K562 (cell line): ENCODE data around the gene TCAF1. TPM values are rescaled to one million over a fixed set of nuclear protein-coding genes. Genes with fewer than 3 reads are reported as not detected.
A peak's percentile ranks its signal among the peaks of the same experiment; 100 is the strongest.

Source experiments
- ATF1 ChIP-seq, 2 experiments: fragments of 450-650 bp in 1 of 2; IDR thresholded peaks; 2 replicates each; pipeline ENCODE4 v1.6.1; 2016; ENCODE audit warnings: missing compliant biosample characterization in 1 of 2, missing genetic modification characterization in 1 of 2
- BRCA1 ChIP-seq, 2 experiments: fragments of 450-650 bp in 1 of 2; sonication (generic) in 1 of 2; formaldehyde crosslinking in 1 of 2; IDR thresholded peaks; 2 replicates each; pipeline versions ENCODE4 v1.5.0 to v1.6.1; 2017 to 2020; ENCODE audit warnings: mild to moderate bottlenecking in 1 of 2, missing genetic modification reagents in 1 of 2
- CBX3 ChIP-seq, 2 experiments: IDR thresholded peaks; 1 replicate in 1 of 2; 2 replicates in 1 of 2; pipeline ENCODE4 v1.6.1; 2012; ENCODE audit warnings: inconsistent platforms in 2 of 2, low read length in 2 of 2, borderline replicate concordance in 1 of 2, control low read depth in 1 of 2
- GATA2 ChIP-seq: sonication (generic); formaldehyde crosslinking; IDR thresholded peaks from 2 replicates; pipeline ENCODE4 v1.4.0; 2020; ENCODE audit warnings: mild to moderate bottlenecking, missing genetic modification reagents
- HMG20A ChIP-seq: fragments of 450-650 bp; formaldehyde crosslinking; conservative IDR thresholded peaks from 2 replicates; pipeline ENCODE4 v1.4.0; 2020; ENCODE audit warnings: mild to moderate bottlenecking, mixed read lengths
- MAZ ChIP-seq, 2 experiments: fragments of 450-650 bp in 1 of 2; sonication (generic) in 1 of 2; formaldehyde crosslinking; IDR thresholded peaks in 1 of 2; conservative IDR thresholded peaks in 1 of 2; 2 replicates each; pipeline versions ENCODE4 v1.4.0 to v1.5.0; 2020; ENCODE audit warnings: mild to moderate bottlenecking in 1 of 2, missing genetic modification reagents in 1 of 2
- POLR2A ChIP-seq: fragments of 450-650 bp; conservative IDR thresholded peaks from 2 replicates; pipeline ENCODE4 v1.6.1; 2016
- POLR2B ChIP-seq: fragments of 450-650 bp; IDR thresholded peaks from 2 replicates; pipeline ENCODE4 v1.6.1; 2018; ENCODE audit warnings: low read depth; ENCODE audit not compliant: partially characterized antibody
- SLC30A9 ChIP-seq: fragments of 250-450 bp; sonication (Bioruptor Pico); IDR thresholded peaks from 2 replicates; pipeline ENCODE4 v1.8.0; 2022; ENCODE audit warnings: mild to moderate bottlenecking, moderate library complexity
- SMAD2 ChIP-seq: fragments of 150-350 bp; IDR thresholded peaks from 2 replicates; pipeline ENCODE4 v1.6.1; 2014; ENCODE audit warnings: low read depth, mild to moderate bottlenecking, low read length
- ZNF175 ChIP-seq: fragments of 200-800 bp; sonication (Bioruptor generic); IDR thresholded peaks from 2 replicates; pipeline ENCODE4 v1.6.1; 2016; ENCODE audit warnings: low read depth, mild to moderate bottlenecking, missing genetic modification characterization, missing compliant biosample characterization
- ZNF445 ChIP-seq: fragments of 250-450 bp; sonication (Bioruptor Pico); IDR thresholded peaks from 2 replicates; pipeline ENCODE4 v1.4.0; 2020; ENCODE audit warnings: low read depth, mild to moderate bottlenecking, moderate library complexity
- ZNF778 ChIP-seq: fragments of 450-650 bp; formaldehyde crosslinking; IDR thresholded peaks from 2 replicates; pipeline ENCODE4 v1.4.0; 2020; ENCODE audit warnings: mild to moderate bottlenecking, moderate library complexity
- polyA plus RNA-seq, 8 experiments: library from polyadenylated mRNA; depleted of rRNA in 4 of 8; stranded (reverse) in 5 of 8; unstranded in 3 of 8; fragments of >200 nt; fragmentation: Nextera tagmentation in 2 of 8; fragmentation: Illumina TruSeq in 1 of 8; extraction: Ambion mirVana in 2 of 8; extraction: Trizol in 1 of 8; gene quantifications; 2 replicates each; pipeline versions ENCODE4 v1.2.1 to v1.2.3, GENCODE V29; 2011 to 2014; ENCODE audit warnings: inconsistent platforms in 1 of 8, missing spikeins in 1 of 8
- total RNA-seq, 7 experiments: library from RNA; depleted of rRNA in 6 of 7; stranded (reverse); fragments of >200 nt in 6 of 7; fragmentation: Illumina TruSeq in 2 of 7; extraction: Trizol in 2 of 7; gene quantifications; 2 replicates each; pipeline versions ENCODE4 v1.2.1 to v1.2.3, GENCODE V29; 2011 to 2021; ENCODE audit warnings: low replicate concordance in 1 of 7
- TF ChIP-seq, protein P1 (sequence below): sonication (generic); formaldehyde crosslinking; IDR thresholded peaks from 2 replicates; pipeline ENCODE4 v1.8.1; 2023; ENCODE audit warnings: missing genetic modification reagents, mild to moderate bottlenecking, borderline replicate concordance
- TF ChIP-seq, protein P2 (sequence below): fragments of 250-450 bp; sonication (Bioruptor Pico); IDR thresholded peaks from 2 replicates; pipeline ENCODE4 v1.5.0; 2021; ENCODE audit warnings: mild to moderate bottlenecking, borderline replicate concordance
- TF ChIP-seq, protein P3 (sequence below): fragments of 450-650 bp; formaldehyde crosslinking; conservative IDR thresholded peaks from 2 replicates; pipeline ENCODE4 v1.4.0; 2022; ENCODE audit warnings: mild to moderate bottlenecking, missing genetic modification characterization
- TF ChIP-seq, protein P4 (sequence below): fragments of 450-650 bp; formaldehyde crosslinking; IDR thresholded peaks from 2 replicates; pipeline ENCODE4 v1.4.0; 2020; ENCODE audit warnings: mild to moderate bottlenecking, mixed read lengths

Gene TCAF1
- total and polyA plus RNA-seq, 9 of the 15 experiments (the other 6 are each of a cell fraction or from before 2014, with no cell fraction given) = 6.2 to 52.2 (median 24.4) TPM

DNA sequence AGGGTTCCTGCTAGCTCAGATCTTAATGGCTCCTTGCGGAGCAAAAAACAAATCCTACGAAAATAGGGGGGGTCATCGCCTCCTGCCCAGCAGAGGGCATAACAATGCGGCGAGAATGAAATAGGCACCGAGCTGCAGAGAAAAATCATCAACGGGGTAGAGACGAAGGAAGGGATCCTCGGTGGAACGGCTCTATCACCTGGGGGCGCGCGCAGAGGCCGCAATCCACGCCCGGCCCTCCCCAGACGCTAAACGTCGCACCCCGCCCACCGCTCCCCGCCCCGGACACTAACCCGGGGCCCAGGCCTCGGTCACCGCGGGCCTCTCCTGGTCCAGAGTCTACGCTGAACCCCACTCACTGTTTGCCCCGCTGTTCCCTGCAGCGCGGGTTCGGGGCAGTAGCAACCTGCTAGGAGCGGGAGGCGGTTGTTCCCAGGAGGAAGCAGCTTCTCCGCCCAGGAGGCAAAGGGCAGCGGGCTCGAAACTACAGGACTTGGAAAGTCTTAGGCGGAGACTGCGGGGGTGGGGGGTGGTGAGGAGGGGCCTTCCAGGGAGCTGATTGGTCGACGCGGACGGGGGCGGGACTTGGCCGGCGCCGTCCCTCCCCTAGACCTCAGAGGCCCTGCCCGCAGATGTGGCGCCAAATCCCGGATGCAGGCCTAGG, at the start of gene TCAF1 (continued):
- TF ChIP-seq ZNF778 (CRISPR knock-in tag) = no peak
- TF ChIP-seq, protein P1, sequence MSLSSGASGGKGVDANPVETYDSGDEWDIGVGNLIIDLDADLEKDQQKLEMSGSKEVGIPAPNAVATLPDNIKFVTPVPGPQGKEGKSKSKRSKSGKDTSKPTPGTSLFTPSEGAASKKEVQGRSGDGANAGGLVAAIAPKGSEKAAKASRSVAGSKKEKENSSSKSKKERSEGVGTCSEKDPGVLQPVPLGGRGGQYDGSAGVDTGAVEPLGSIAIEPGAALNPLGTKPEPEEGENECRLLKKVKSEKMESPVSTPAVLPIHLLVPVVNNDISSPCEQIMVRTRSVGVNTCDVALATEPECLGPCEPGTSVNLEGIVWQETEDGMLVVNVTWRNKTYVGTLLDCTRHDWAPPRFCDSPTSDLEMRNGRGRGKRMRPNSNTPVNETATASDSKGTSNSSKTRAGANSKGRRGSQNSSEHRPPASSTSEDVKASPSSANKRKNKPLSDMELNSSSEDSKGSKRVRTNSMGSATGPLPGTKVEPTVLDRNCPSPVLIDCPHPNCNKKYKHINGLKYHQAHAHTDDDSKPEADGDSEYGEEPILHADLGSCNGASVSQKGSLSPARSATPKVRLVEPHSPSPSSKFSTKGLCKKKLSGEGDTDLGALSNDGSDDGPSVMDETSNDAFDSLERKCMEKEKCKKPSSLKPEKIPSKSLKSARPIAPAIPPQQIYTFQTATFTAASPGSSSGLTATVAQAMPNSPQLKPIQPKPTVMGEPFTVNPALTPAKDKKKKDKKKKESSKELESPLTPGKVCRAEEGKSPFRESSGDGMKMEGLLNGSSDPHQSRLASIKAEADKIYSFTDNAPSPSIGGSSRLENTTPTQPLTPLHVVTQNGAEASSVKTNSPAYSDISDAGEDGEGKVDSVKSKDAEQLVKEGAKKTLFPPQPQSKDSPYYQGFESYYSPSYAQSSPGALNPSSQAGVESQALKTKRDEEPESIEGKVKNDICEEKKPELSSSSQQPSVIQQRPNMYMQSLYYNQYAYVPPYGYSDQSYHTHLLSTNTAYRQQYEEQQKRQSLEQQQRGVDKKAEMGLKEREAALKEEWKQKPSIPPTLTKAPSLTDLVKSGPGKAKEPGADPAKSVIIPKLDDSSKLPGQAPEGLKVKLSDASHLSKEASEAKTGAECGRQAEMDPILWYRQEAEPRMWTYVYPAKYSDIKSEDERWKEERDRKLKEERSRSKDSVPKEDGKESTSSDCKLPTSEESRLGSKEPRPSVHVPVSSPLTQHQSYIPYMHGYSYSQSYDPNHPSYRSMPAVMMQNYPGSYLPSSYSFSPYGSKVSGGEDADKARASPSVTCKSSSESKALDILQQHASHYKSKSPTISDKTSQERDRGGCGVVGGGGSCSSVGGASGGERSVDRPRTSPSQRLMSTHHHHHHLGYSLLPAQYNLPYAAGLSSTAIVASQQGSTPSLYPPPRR = peak; percentile 55; the same call in 1 of the 2 replicates
- TF ChIP-seq GATA2 (CRISPR knock-in tag) = no peak
- TF ChIP-seq ATF1 (CRISPR knock-in tag; IDR thresholded peaks at IDR 0.05) = no peak
- TF ChIP-seq ATF1 (tag; IDR thresholded peaks at IDR 0.05) = peak; percentile 83
- TF ChIP-seq, protein P2, sequence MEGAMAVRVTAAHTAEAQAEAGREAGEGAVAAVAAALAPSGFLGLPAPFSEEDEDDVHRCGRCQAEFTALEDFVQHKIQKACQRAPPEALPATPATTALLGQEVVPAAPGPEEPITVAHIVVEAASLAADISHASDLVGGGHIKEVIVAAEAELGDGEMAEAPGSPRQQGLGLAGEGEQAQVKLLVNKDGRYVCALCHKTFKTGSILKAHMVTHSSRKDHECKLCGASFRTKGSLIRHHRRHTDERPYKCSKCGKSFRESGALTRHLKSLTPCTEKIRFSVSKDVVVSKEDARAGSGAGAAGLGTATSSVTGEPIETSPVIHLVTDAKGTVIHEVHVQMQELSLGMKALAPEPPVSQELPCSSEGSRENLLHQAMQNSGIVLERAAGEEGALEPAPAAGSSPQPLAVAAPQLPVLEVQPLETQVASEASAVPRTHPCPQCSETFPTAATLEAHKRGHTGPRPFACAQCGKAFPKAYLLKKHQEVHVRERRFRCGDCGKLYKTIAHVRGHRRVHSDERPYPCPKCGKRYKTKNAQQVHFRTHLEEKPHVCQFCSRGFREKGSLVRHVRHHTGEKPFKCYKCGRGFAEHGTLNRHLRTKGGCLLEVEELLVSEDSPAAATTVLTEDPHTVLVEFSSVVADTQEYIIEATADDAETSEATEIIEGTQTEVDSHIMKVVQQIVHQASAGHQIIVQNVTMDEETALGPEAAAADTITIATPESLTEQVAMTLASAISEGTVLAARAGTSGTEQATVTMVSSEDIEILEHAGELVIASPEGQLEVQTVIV (CRISPR knock-in tag) = no peak; the same call in 1 of the 2 replicates
- TF ChIP-seq, protein P3, sequence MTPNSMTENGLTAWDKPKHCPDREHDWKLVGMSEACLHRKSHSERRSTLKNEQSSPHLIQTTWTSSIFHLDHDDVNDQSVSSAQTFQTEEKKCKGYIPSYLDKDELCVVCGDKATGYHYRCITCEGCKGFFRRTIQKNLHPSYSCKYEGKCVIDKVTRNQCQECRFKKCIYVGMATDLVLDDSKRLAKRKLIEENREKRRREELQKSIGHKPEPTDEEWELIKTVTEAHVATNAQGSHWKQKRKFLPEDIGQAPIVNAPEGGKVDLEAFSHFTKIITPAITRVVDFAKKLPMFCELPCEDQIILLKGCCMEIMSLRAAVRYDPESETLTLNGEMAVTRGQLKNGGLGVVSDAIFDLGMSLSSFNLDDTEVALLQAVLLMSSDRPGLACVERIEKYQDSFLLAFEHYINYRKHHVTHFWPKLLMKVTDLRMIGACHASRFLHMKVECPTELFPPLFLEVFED = peak; percentile 77; the same call in 1 of the 2 replicates
- peak in 1 of 2 experiments; percentile 48; a peak in 1 of 3 replicates for TF ChIP-seq CBX3 (IDR thresholded peaks at IDR 0.05; ENCODE audit: borderline replicate concordance in 1 of 2, low read length in 2 of 2)
- TF ChIP-seq MAZ (CRISPR knock-in tag; conservative IDR thresholded peaks at IDR 0.05 in 1 of 2, IDR thresholded peaks at IDR 0.05 in 1 of 2) = peak; percentile 95 to 100
- TF ChIP-seq POLR2A = peak; percentile 95
- no peak for TF ChIP-seq ZNF175 (CRISPR knock-in tag)
- 0 out of 2 replicates have a peak, but pooled peaks have one; percentile 53 for TF ChIP-seq HMG20A (CRISPR knock-in tag)
- no peak for TF ChIP-seq SMAD2
- TF ChIP-seq SLC30A9 = no peak
- TF ChIP-seq, protein P4, sequence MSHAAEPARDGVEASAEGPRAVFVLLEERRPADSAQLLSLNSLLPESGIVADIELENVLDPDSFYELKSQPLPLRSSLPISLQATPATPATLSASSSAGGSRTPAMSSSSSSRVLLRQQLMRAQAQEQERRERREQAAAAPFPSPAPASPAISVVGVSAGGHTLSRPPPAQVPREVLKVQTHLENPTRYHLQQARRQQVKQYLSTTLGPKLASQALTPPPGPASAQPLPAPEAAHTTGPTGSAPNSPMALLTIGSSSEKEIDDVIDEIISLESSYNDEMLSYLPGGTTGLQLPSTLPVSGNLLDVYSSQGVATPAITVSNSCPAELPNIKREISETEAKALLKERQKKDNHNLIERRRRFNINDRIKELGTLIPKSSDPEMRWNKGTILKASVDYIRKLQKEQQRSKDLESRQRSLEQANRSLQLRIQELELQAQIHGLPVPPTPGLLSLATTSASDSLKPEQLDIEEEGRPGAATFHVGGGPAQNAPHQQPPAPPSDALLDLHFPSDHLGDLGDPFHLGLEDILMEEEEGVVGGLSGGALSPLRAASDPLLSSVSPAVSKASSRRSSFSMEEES (CRISPR knock-in tag) = no peak
- no peak for TF ChIP-seq BRCA1 (IDR thresholded peaks at IDR 0.05)
- no peak for TF ChIP-seq BRCA1 (CRISPR knock-in tag; IDR thresholded peaks at IDR 0.05)
- TF ChIP-seq ZNF445 = no peak
- peak; percentile 96 for TF ChIP-seq POLR2B
